ENCODE measurements around the gene AHNAK2.

Gene AHNAK2

GRCh38 chr14:104984056-104984894, 6.1 kb upstream of the AHNAK2 start:
- TF ChIP-seq ZFX (IDR thresholded peaks at IDR 0.05; ENCODE audit: borderline replicate concordance) (no peak), CTCF (IDR thresholded peaks at IDR 0.05) (no peak)
- H3K27ac ChIP-seq, result no peak overlapping the region

- H3K27ac ChIP-seq, result no peak overlapping the region
- no peak for TF ChIP-seq ZFX (IDR thresholded peaks at IDR 0.05; ENCODE audit: borderline replicate concordance)
- TF ChIP-seq CTCF (IDR thresholded peaks at IDR 0.05), result no peak
Measured at GRCh38 chr14:104983231-104983721, 5.1 kb upstream of the AHNAK2 start.

- H3K27ac ChIP-seq, result no peak overlapping the region
- no peak for TF ChIP-seq ZFX (IDR thresholded peaks at IDR 0.05; ENCODE audit: borderline replicate concordance)
- no peak for TF ChIP-seq CTCF (IDR thresholded peaks at IDR 0.05)
Measured at GRCh38 chr14:104982548-104983230, 4.5 kb upstream of the AHNAK2 start.

- TF ChIP-seq CTCF (IDR thresholded peaks at IDR 0.05), result no peak
- TF ChIP-seq ZFX (IDR thresholded peaks at IDR 0.05; ENCODE audit: borderline replicate concordance), result no peak
Measured at GRCh38 chr14:104981699-104982541, 3.7 kb upstream of the AHNAK2 start.

GRCh38 chr14:104980611-104981531, 2.7 kb upstream of the AHNAK2 start:
- TF ChIP-seq ZFX (IDR thresholded peaks at IDR 0.05; ENCODE audit: borderline replicate concordance) (no peak), CTCF (IDR thresholded peaks at IDR 0.05) (no peak)

More at GRCh38 chr14:104981699-104982541, 3.7 kb upstream of the AHNAK2 start:
- no peak overlapping the region for H3K27ac ChIP-seq

More at GRCh38 chr14:104980611-104981531, 2.7 kb upstream of the AHNAK2 start:
- no peak overlapping the region for H3K27ac ChIP-seq

Measured in 22Rv1 (cell line).